ENCODE measurements around the gene KCNN3.
"Not testable (repeated sequence)": the region's sequence is repeated elsewhere in the genome, so short reads cannot be mapped to it uniquely, and the experiment has no call there.

Gene KCNN3

DNA sequence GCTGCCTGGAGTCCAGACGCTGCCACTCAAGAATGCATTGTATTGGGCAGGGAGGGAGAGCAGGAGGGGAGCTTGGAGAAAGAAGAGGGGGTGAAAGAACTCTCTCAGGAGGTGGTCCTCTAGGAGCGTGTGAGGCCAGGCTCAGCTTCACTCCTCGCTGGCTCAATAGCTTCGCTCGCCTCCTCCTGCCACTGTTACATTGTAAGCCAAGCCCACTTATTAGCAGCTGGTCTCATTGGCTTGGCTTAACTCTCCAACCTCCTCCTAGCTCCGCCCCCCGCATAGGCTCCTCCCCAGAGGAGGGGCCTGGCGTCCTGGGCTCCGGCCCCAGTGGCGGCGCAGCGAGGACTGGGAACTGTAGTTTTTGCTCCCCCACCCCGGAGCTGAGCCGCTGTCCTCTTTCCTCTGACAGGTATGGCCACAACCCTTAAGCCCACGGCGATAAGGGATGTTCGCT, at the start of gene KCNN3:
KCNN3 (minus strand) TSS at position 167 of the 457 bp plus-strand sequence. CDS start 317 bp downstream, outside the sequence.
- DNase-seq = peak; percentile 82 to 85

GRCh38 chr1:154913273-154913672, 43.2 kb upstream of the KCNN3 start:
- DNase-seq = no peak

- no peak for DNase-seq
Observed at GRCh38 chr1:154912755-154913154, 42.7 kb upstream of the KCNN3 start.

DNA sequence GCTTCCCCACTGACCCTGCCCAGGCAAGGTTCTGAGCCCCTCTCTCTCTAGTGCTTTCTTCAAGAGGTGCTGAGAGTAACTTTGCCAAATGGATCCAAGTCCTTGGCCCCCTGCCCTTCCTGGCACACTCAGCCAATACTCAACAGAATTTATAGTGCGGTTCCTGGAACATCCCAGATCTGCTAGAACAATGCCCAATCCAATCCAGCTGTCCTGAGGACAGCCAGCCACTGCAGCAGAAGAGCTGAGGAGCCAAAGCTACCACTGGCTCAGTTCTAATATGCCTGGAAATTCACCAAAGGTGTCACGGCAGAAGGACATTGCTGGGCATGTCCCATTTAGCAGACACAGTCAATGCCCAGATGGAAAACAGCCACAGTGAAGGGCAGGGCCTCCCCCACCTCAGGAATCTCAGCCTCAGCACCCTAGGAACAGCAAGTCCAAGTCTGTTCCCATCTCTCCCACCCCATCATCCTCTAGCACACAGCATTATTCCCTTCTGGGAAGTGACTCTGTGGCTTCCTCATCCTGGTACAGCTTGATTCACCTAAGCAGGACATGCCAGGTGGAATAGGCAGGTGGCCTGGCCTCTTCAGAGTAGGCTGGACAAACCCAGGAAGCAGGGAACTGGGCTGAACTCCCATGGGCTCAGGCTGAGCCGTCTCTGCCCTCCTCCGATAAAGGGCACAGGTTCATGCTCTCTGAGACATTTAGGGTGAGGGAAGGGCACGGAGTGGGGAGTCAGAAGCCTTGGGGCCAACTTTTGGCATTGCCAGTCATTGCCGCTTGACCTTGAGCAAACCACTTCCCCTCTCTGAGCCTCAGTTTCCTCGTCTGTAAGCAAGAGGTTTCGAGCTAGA, 41.8 kb upstream of the KCNN3 start:
- no peak for DNase-seq

DNA sequence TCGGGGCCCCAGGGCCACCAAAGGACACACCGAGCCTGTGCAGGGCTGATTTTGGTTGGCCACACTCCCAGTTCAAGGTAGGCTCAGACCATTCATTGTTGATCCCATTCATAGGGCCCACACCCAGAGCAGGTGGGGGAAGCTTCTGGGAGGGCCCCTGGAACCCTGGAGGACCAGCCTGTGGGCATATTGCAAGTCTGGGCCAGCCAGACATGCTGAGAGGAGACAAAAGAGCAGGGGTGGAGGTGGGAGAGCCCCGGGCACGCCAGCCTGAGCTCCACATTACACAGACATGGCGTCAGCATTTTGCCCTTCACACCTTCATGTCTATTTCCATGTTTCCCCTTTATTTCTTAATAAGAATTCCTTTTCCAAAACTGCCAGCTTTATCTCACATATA, 40.8 kb upstream of the KCNN3 start:
- no peak for DNase-seq

DNA sequence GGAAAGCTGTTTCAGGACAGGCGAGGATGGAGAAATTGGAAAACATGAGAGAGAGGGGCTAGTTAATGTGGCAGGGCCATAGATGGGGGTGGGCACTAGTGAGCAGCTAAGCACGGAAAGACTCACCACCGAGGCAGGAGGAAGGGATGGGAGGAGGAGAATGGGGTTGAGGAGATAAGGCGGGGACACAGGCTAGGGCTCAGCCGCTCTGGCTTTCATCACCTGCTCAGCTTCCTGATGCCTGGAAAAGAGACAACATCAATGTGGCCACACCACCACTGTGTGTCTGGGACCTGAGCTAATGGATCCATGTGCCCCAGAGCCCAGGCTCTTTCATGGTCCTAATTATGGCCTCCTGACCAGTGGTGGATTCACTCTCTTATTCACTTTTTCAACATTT, 38.9 kb upstream of the KCNN3 start:
- DNase-seq = no peak

GRCh38 chr1:154908129-154908528, 38.0 kb upstream of the KCNN3 start:
- DNase-seq = not testable (repeated sequence)

DNA sequence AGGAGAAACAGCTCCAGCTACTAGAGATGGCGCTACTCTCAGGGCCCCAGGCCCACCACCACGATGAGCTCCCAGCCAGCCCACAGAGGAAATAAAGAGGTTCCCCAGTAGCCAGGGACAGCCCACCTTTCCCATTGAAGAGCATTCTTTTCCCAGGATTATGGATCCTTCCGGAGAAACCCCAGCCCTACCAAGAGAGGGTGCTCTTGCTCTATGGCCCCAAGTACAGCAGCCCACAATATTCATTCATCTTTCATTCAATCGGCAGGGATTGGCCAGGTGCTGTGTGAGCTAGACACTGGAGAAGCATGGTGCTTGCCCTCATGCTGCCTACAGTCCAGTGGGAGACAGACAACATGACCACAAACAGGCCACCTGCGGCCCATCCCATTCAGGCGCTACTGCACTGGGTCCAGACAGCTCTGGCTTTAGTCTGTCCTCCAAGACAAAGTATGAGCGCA, 36.6 kb upstream of the KCNN3 start:
- DNase-seq = no peak

- DNase-seq = no peak
Observed at GRCh38 chr1:154902938-154903566, 33.0 kb upstream of the KCNN3 start.

DNA sequence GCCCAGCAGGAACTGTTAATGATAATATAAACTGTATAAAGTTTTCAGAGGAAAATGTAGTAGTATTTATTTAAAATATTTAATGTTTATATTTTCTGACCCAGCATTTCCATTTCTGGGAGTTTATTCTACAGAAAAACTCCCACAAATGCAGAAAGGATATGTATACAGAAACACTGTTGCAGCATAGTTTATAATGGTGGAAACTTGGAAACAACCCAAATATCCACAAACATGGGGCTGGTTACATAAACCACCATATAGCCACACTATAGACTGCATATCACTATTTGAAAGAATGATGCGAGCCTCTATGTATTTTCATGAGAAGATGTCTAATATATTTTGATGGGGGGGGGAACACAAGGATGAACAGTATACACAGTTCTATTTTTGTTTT, 31.5 kb upstream of the KCNN3 start:
- no peak for DNase-seq

- DNase-seq = no peak
Observed at GRCh38 chr1:154899041-154899440, 29.0 kb upstream of the KCNN3 start.

DNA sequence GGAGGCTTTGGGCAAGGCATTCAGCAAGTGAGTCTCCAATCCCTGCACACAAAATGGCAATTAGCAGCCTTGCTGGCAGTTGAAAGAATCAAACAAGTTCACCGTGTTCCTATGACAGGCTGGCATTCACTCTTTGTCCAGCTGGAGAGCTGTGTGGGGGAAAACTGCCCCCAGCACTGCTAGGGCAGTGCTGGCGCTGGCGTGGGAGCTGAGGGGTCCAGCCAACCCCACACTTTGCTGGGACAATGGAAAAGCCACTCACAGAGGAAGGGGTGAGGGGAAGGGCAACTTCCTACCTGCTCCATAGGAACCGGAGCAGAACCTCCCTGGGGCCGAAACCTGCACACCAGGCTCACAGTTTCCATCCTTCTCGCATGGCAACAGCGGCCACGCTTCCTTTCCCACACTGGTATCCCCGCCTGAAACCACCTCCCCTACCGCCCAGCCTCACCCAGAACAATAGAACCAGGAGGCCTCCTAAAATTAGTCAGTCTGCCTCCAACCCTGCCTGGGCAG, 26.7 kb upstream of the KCNN3 start:
- DNase-seq = no peak

- no peak for DNase-seq
Observed at GRCh38 chr1:154895798-154896197, 25.7 kb upstream of the KCNN3 start.

GRCh38 chr1:154891452-154891851, 21.4 kb upstream of the KCNN3 start:
- DNase-seq = no peak

DNA sequence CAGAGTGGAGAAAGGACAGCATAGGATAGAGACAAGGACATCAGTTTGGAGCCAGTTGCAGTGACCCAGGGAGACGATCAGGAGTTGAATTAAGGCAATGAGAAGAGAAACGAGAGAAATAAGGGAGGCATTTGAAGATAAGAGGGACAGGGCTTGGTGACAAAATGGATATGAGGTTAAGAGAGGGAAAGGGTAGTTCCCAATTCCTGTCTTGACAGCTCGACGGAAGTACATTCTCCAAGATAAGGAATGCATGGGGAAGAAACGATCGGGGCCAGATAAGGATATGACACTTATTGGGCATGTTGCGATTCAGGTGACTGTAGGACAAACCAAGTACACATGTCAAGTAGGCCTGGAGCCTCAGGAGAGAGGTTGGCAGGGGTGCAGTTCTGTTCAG, 18.7 kb upstream of the KCNN3 start:
- DNase-seq = no peak

GRCh38 chr1:154886281-154887015, 16.4 kb upstream of the KCNN3 start:
- DNase-seq = no peak

DNA sequence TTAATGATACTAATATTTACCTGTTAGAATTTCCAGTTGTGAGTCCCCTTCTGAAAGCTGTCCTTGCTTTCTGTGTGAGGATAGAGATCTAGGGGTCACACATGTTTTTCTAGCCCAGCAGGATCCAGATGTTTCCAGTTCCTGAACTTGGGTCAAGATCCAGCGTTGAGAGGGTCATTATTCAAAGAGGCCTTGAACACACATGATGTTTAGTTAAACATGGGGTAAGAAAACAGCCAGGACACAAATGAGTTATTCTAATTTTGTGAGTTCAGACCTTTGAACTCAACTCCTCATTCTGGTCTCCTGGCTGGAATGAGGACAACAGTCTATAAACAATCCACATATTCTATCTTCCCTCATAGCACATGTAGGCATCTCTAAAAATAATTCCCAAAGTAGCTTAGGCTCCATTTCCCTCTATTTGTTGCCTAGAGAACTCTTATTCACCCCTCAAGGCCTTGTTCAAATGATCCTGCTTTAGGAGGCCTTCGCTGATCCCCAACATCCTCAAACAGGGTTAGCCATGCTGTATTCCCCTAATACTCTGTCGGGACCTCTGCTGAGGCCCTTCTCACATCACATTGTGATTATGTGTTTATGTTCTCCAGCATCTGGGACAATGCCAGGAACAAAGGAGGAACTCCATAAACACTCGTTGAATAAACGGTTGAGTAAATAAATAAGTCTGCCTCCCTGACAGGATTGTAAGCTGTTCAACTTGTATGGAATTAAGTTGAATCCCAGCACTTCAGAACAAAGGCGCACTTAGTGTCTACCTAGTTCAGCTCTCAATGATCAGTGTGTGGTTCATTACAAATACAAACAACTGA, 15.0 kb upstream of the KCNN3 start:
- no peak for DNase-seq

DNA sequence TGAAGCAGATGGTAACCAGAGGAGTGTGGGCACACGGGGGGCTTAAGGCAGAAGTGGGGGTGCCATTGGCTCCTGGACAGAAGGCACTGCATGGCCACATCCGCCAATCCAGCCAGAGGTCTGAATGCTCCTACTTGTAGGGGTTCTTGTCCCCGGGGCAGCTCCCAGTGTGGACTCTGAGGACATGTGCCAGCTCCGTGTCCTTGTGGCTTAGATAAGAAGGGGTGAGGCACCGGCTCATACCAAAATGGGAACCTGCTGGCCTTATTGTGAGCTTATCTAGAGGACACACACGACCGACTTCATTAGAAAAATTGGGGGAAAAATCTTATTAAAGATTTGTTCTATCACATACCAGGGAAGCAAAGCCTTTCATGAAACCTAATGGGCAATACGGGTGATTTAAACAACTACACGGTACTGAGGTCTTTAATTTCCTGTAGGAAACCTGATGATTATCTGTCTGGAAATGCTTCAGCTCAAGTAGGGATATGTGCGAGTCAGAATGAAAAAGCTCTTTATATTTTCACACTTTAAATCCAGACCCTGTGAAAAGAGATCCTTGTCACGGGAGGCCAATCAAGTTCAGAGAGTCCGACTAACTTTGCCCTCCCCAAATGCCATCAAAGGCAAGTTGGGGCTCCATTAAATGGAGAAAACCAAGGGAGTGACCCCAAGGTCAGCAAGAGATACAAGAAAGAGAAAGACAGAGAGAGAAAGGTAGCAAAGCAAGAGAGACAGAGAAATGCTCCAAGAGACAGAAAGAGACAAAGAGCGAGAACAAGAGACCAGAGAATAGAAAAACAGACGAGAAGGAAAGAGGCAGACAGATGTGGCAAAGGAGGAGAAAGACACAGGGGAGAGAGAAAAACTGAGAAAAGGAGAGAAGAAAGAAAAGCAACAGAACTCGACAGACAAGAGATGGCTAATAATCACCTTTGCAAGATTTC, 14.1 kb upstream of the KCNN3 start:
- DNase-seq = no peak

DNA sequence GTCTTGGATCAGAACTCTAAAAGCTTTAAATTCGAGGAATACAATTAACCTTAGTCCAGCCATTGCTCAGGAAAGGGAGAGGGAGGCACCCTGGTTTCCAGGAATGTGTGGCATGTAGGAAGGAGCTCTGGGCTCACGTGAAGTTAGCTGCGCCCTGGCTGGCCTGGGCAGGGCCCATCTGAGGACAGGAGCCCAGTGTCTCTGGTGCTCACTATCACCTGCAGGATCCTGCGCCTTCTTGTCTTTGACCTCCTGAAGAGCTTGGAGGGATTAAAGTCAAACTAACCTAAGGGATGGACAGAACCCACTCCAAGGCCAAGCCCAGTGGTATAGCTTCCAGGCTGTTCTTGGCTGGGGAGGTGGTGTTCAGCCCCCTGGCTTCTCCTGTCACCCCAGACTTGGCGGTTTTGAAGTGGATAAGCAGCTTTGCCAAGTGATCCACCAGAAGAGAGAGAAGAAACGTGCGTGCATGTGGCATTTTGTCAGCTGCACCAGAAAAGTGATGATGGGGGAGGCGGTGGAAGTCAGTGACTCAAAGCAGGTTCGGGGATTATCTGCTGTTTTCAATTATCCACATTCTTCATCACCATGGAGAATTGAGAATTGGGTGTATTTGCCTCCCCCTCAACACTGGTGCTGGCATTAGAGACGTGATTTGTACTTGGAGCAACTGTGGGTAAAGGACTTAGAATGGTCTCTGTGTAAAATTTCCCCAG, 11.9 kb upstream of the KCNN3 start:
- no peak for DNase-seq

DNA sequence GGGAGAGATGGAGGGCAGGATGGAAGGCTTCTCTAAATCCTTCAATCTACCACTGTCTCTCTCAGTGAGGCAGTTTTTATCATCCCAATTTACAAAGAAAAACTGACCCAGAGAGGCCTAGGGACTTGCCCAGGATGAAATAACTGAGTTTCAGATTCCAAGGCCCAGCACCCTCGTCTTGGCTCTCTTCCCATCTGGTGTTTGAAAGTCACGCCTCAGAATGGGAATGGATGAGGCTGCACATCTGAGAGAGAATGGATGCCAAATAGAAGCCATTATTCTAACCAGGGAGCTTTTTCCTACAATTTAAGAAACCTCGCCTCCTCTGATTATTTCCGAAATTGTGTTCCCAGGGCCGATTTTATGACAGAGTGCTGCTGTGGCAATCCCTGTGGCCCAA, 10.6 kb upstream of the KCNN3 start:
- DNase-seq = no peak

DNA sequence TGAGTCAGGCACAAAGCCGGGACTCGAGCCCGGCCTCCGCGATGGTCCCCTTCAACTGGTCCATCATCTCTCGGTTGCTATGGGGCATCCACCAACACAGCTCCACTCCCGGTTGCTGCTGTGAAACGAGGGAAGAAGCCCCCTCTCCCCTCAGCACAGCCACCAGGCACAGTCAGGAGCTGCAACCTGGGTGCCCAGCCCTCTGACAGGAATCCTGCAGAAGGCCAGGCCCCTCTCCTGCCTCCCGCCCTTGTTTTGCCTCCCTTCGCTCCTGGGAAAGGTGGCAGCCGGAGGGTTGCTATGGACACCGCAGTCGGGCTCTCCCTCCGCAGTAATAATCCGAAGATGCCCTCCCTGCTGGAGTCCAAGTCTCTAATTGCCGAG, 8.9 kb upstream of the KCNN3 start:
- no peak for DNase-seq

All from activated CD4-positive, alpha-beta T cell treated with anti-CD3 and anti-CD28 coated beads, Interleukin-2, amount 50 U/mL, for 48 hours (primary cell).